ENCODE data around the gene SETBP1. TPM values are rescaled to one million over a fixed set of nuclear protein-coding genes. Genes with fewer than 3 reads are reported as not detected.
A peak's percentile ranks its signal among the peaks of the same experiment; 100 is the strongest.

SETBP1 gene
- total and polyA plus RNA-seq, 2 donors from 2014 or later: 2.7 to 71.7 TPM

DNA sequence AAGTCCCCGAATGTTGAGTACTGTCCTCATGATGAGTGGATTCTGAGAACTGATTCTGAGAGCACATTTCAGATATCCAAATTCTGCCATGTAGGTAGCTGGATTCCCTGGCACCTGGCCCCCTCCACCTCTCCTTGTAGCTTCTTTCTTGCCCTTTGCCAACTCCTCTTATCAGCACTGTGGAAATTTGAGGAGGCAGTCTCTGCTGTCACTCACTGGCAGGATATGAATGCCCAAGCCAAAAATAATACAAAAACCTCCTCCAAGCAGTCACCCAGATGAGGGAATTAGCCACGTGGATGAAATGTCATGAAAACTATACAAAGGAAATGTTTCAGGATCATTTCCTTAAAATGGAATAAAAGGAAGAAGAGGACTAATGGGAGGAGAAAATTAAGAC lies 276.8 kb downstream of the SETBP1 start:
- DNase-seq (no peak), FAIRE-seq (no peak)
- H3K4me3 ChIP-seq (ENCODE audit: low read length in 3 of 3): no peak overlapping the region
- intact Hi-C loops (cut with DNase I): no loop called here
- no peaks in the 10 kb centered on the region for H3K27me3 ChIP-seq (ENCODE audit: control insufficient read depth, insufficient read depth, low read length)
- no peak overlapping the region for H3K9ac ChIP-seq (ENCODE audit: low read length in 3 of 3)
- no peaks in the 10 kb centered on the region for H3K4me1 ChIP-seq (ENCODE audit: control insufficient read depth in 2 of 3, insufficient read depth in 2 of 3, low read depth in 1 of 3, low read length in 3 of 3)
- peaks cover 0 to 6% (median 2%) of the 10 kb centered on the region in 3 donors for H3K36me3 ChIP-seq (ENCODE audit: control insufficient read depth in 2 of 3, insufficient read depth in 3 of 3, low read length in 3 of 3)
- peak overlapping the region in 1 of 2 donors; percentile 5 for H3K27ac ChIP-seq (ENCODE audit: low read depth in 2 of 2, low read length in 2 of 2)
- H3K9me3 ChIP-seq (ENCODE audit: control insufficient read depth in 2 of 3, insufficient read depth in 1 of 3, low read length in 3 of 3): no peaks in the 10 kb centered on the region
- TF ChIP-seq, protein P1, sequence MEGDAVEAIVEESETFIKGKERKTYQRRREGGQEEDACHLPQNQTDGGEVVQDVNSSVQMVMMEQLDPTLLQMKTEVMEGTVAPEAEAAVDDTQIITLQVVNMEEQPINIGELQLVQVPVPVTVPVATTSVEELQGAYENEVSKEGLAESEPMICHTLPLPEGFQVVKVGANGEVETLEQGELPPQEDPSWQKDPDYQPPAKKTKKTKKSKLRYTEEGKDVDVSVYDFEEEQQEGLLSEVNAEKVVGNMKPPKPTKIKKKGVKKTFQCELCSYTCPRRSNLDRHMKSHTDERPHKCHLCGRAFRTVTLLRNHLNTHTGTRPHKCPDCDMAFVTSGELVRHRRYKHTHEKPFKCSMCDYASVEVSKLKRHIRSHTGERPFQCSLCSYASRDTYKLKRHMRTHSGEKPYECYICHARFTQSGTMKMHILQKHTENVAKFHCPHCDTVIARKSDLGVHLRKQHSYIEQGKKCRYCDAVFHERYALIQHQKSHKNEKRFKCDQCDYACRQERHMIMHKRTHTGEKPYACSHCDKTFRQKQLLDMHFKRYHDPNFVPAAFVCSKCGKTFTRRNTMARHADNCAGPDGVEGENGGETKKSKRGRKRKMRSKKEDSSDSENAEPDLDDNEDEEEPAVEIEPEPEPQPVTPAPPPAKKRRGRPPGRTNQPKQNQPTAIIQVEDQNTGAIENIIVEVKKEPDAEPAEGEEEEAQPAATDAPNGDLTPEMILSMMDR (IDR thresholded peaks at IDR 0.05; ENCODE audit: borderline replicate concordance, extremely low read depth, insufficient read depth): no peak

DNA sequence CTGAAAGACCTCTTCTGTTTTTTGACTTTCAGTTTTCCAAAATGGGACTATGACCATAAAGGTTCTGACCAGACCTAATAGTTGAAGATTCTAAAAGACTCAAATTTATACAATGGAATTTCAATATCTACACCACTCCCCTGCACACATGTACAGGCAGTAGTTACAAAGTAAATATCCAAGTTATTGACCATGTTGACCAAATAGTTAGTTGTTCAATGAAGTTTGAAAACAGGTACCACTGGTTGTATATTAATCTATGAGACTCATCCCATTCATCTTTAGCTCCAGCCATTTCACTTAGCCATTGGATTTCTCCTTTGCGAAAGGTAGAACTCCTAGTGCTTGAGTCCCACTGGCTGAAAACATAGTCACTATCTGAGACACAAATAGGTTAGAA lies 277.4 kb downstream of the SETBP1 start:
- Histone ChIP-seq H3K27ac (ENCODE audit: low read depth in 2 of 2, low read length in 2 of 2) (no peak overlapping the region), H3K9me3 (ENCODE audit: control insufficient read depth in 2 of 3, insufficient read depth in 1 of 3, low read length in 3 of 3) (no peaks in the 10 kb centered on the region), H3K27me3 (ENCODE audit: control insufficient read depth, insufficient read depth, low read length) (no peaks in the 10 kb centered on the region), H3K4me3 (ENCODE audit: low read length in 3 of 3) (no peak overlapping the region), H3K36me3 (ENCODE audit: control insufficient read depth in 2 of 3, insufficient read depth in 3 of 3, low read length in 3 of 3) (peaks cover 0 to 2% (median 0%) of the 10 kb centered on the region in 3 donors), H3K9ac (ENCODE audit: low read length in 3 of 3) (no peak overlapping the region), H3K4me1 (ENCODE audit: control insufficient read depth in 2 of 3, insufficient read depth in 2 of 3, low read depth in 1 of 3, low read length in 3 of 3) (no peaks in the 10 kb centered on the region)
- DNase-seq (no peak), FAIRE-seq (no peak)
- intact Hi-C loops (cut with DNase I): no loop called here
- TF ChIP-seq, protein P1 (IDR thresholded peaks at IDR 0.05; ENCODE audit: borderline replicate concordance, extremely low read depth, insufficient read depth): no peak

DNA sequence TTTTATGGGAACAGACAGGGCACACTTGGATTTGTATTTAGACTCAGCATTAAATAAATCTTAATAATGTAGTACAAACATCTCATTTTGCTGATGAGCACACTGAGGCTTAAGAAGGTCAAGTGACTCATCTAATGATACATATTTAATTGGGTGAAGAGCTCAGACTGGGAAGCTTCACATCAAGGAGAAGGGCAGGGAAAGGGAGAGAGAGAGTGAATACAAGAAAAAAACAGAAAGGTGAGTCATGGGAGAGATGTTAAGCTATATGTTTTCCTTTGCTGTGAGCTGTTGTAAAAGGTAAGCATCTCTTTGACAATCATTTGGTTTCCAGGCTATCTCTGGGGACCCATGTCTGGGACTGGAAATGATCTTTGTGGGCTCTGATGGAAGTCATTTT lies 277.8 kb downstream of the SETBP1 start:
- Histone ChIP-seq H3K27ac (ENCODE audit: low read depth in 2 of 2, low read length in 2 of 2) (no peak overlapping the region), H3K9me3 (ENCODE audit: control insufficient read depth in 2 of 3, insufficient read depth in 1 of 3, low read length in 3 of 3) (no peaks in the 10 kb centered on the region), H3K27me3 (ENCODE audit: control insufficient read depth, insufficient read depth, low read length) (no peaks in the 10 kb centered on the region), H3K4me3 (ENCODE audit: low read length in 3 of 3) (no peak overlapping the region), H3K9ac (ENCODE audit: low read length in 3 of 3) (no peak overlapping the region), H3K4me1 (ENCODE audit: control insufficient read depth in 2 of 3, insufficient read depth in 2 of 3, low read depth in 1 of 3, low read length in 3 of 3) (no peaks in the 10 kb centered on the region), H3K36me3 (ENCODE audit: control insufficient read depth in 2 of 3, insufficient read depth in 3 of 3, low read length in 3 of 3) (peaks cover 0 to 2% (median 0%) of the 10 kb centered on the region in 3 donors)
- TF ChIP-seq, protein P1 (IDR thresholded peaks at IDR 0.05; ENCODE audit: borderline replicate concordance, extremely low read depth, insufficient read depth): no peak
- FAIRE-seq: no peak
- DNase-seq: no peak
- intact Hi-C loops (cut with DNase I): no loop called here

DNA sequence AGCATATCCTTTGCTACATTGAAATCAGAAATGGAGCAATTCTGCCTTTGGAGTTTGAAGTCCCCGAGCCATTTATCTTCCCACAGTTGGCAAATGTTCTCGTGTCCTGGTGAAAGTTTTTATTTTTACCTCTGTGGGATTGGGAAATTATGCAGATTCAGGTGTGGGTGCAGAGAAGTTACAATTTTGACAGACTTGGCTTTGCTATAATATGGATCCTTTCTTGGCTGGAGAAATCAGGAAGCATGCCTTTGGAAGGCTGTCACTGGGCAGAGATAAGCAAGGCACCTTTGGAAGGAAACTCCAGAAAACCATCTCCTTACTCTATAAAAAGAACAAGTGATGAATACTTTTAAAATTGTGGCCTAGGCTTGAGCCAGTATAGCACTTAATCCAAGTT lies 278.3 kb downstream of the SETBP1 start:
- no peaks in the 10 kb centered on the region for H3K9me3 ChIP-seq (ENCODE audit: control insufficient read depth in 2 of 3, insufficient read depth in 1 of 3, low read length in 3 of 3)
- no peaks in the 10 kb centered on the region for H3K4me1 ChIP-seq (ENCODE audit: control insufficient read depth in 2 of 3, insufficient read depth in 2 of 3, low read depth in 1 of 3, low read length in 3 of 3)
- FAIRE-seq (no peak), DNase-seq (no peak)
- TF ChIP-seq, protein P1 (IDR thresholded peaks at IDR 0.05; ENCODE audit: borderline replicate concordance, extremely low read depth, insufficient read depth): no peak
- no peak overlapping the region for H3K27ac ChIP-seq (ENCODE audit: low read depth in 2 of 2, low read length in 2 of 2)
- intact Hi-C loops (cut with DNase I): no loop called here
- H3K27me3 ChIP-seq (ENCODE audit: control insufficient read depth, insufficient read depth, low read length): no peaks in the 10 kb centered on the region
- H3K4me3 ChIP-seq (ENCODE audit: low read length in 3 of 3): no peak overlapping the region
- H3K36me3 ChIP-seq (ENCODE audit: control insufficient read depth in 2 of 3, insufficient read depth in 3 of 3, low read length in 3 of 3): peaks cover 0 to 2% (median 0%) of the 10 kb centered on the region in 3 donors
- H3K9ac ChIP-seq (ENCODE audit: low read length in 3 of 3): no peak overlapping the region

All from kidney (tissue), 14 donors.